ENCODE measurements around the gene ENOPH1. TPM values are rescaled to one million over a fixed set of nuclear protein-coding genes. Genes with fewer than 3 reads are reported as not detected.
"Not testable (repeated sequence)": the region's sequence is repeated elsewhere in the genome, so short reads cannot be mapped to it uniquely, and the experiment has no call there.

ENOPH1 gene
- total RNA-seq, 1 donor from 2014 or later, result 16.7 TPM

- H3K36me3 ChIP-seq (ENCODE audit: control insufficient read depth in 3 of 3, insufficient read depth in 3 of 3, low read length in 3 of 3), result no peaks in the 10 kb centered on the region
Observed at GRCh38 chr4:82398263-82398662, 32.1 kb upstream of the ENOPH1 start.

GRCh38 chr4:82401600-82401999 is 28.8 kb upstream of the ENOPH1 start:
- Histone ChIP-seq H3K36me3 (ENCODE audit: control insufficient read depth in 3 of 3, insufficient read depth in 3 of 3, low read length in 3 of 3) (no peaks in the 10 kb centered on the region), H3K4me3 (ENCODE audit: low read length in 3 of 3) (no peak overlapping the region), H3K4me1 (ENCODE audit: control insufficient read depth in 3 of 3, insufficient read depth in 3 of 3, low read length in 3 of 3) (no peaks in the 10 kb centered on the region), H3K9me3 (ENCODE audit: control insufficient read depth in 3 of 3, low read length in 3 of 3) (no peaks in the 10 kb centered on the region), H3K27ac (ENCODE audit: low read depth, low read length) (no peak overlapping the region), H3K9ac (ENCODE audit: low read depth in 1 of 3, low read length in 3 of 3) (no peak overlapping the region), H3K27me3 (ENCODE audit: control insufficient read depth in 3 of 3, insufficient read depth in 3 of 3, low read length in 3 of 3) (no peaks in the 10 kb centered on the region)

More at GRCh38 chr4:82398263-82398662, 32.1 kb upstream of the ENOPH1 start:
- no peak overlapping the region for H3K9ac ChIP-seq (ENCODE audit: low read depth in 1 of 3, low read length in 3 of 3)
- H3K27ac ChIP-seq (ENCODE audit: low read depth, low read length), result no peak overlapping the region
- no peak overlapping the region for H3K4me3 ChIP-seq (ENCODE audit: low read length in 3 of 3)
- no peaks in the 10 kb centered on the region for H3K27me3 ChIP-seq (ENCODE audit: control insufficient read depth in 3 of 3, insufficient read depth in 3 of 3, low read length in 3 of 3)
- H3K9me3 ChIP-seq (ENCODE audit: control insufficient read depth in 3 of 3, low read length in 3 of 3), result no peaks in the 10 kb centered on the region
- H3K4me1 ChIP-seq (ENCODE audit: control insufficient read depth in 3 of 3, insufficient read depth in 3 of 3, low read length in 3 of 3), result no peaks in the 10 kb centered on the region

- H3K9ac ChIP-seq (ENCODE audit: low read depth in 1 of 3, low read length in 3 of 3), result no peak overlapping the region
- H3K4me3 ChIP-seq (ENCODE audit: low read length in 3 of 3), result no peak overlapping the region
- H3K27ac ChIP-seq (ENCODE audit: low read depth, low read length), result no peak overlapping the region
- no peaks in the 10 kb centered on the region for H3K36me3 ChIP-seq (ENCODE audit: control insufficient read depth in 3 of 3, insufficient read depth in 3 of 3, low read length in 3 of 3)
- no peaks in the 10 kb centered on the region for H3K9me3 ChIP-seq (ENCODE audit: control insufficient read depth in 3 of 3, low read length in 3 of 3)
- no peaks in the 10 kb centered on the region for H3K27me3 ChIP-seq (ENCODE audit: control insufficient read depth in 3 of 3, insufficient read depth in 3 of 3, low read length in 3 of 3)
- H3K4me1 ChIP-seq (ENCODE audit: control insufficient read depth in 3 of 3, insufficient read depth in 3 of 3, low read length in 3 of 3), result no peaks in the 10 kb centered on the region
Observed at GRCh38 chr4:82402196-82402775, 28.1 kb upstream of the ENOPH1 start.

- Histone ChIP-seq H3K27ac (ENCODE audit: low read depth, low read length) (no peak overlapping the region), H3K9ac (ENCODE audit: low read depth in 1 of 3, low read length in 3 of 3) (no peak overlapping the region), H3K4me3 (ENCODE audit: low read length in 3 of 3) (no peak overlapping the region), H3K9me3 (ENCODE audit: control insufficient read depth in 3 of 3, low read length in 3 of 3) (no peaks in the 10 kb centered on the region), H3K27me3 (ENCODE audit: control insufficient read depth in 3 of 3, insufficient read depth in 3 of 3, low read length in 3 of 3) (no peaks in the 10 kb centered on the region), H3K4me1 (ENCODE audit: control insufficient read depth in 3 of 3, insufficient read depth in 3 of 3, low read length in 3 of 3) (no peaks in the 10 kb centered on the region), H3K36me3 (ENCODE audit: control insufficient read depth in 3 of 3, insufficient read depth in 3 of 3, low read length in 3 of 3) (no peaks in the 10 kb centered on the region)
Observed at GRCh38 chr4:82403725-82404124, 26.7 kb upstream of the ENOPH1 start.

GRCh38 chr4:82415061-82415460 is 15.3 kb upstream of the ENOPH1 start:
- H3K9ac ChIP-seq (ENCODE audit: low read depth in 1 of 3, low read length in 3 of 3); H3K9me3 ChIP-seq (ENCODE audit: control insufficient read depth in 3 of 3, low read length in 3 of 3); H3K4me1 ChIP-seq (ENCODE audit: control insufficient read depth in 3 of 3, insufficient read depth in 3 of 3, low read length in 3 of 3): not testable (repeated sequence)

GRCh38 chr4:82415922-82416365 is 14.4 kb upstream of the ENOPH1 start:
- no peaks in the 10 kb centered on the region for H3K36me3 ChIP-seq (ENCODE audit: control insufficient read depth in 3 of 3, insufficient read depth in 3 of 3, low read length in 3 of 3)
- H3K4me3 ChIP-seq (ENCODE audit: low read length in 3 of 3), result no peak overlapping the region
- H3K4me1 ChIP-seq (ENCODE audit: control insufficient read depth in 3 of 3, insufficient read depth in 3 of 3, low read length in 3 of 3), result no peaks in the 10 kb centered on the region
- H3K9ac ChIP-seq (ENCODE audit: low read depth in 1 of 3, low read length in 3 of 3), result no peak overlapping the region
- H3K9me3 ChIP-seq (ENCODE audit: control insufficient read depth in 3 of 3, low read length in 3 of 3), result no peaks in the 10 kb centered on the region
- H3K27ac ChIP-seq (ENCODE audit: low read depth, low read length), result no peak overlapping the region
- no peaks in the 10 kb centered on the region for H3K27me3 ChIP-seq (ENCODE audit: control insufficient read depth in 3 of 3, insufficient read depth in 3 of 3, low read length in 3 of 3)

More at GRCh38 chr4:82415061-82415460, 15.3 kb upstream of the ENOPH1 start:
- H3K36me3 ChIP-seq (ENCODE audit: control insufficient read depth in 3 of 3, insufficient read depth in 3 of 3, low read length in 3 of 3); H3K27ac ChIP-seq (ENCODE audit: low read depth, low read length); H3K4me3 ChIP-seq (ENCODE audit: low read length in 3 of 3); H3K27me3 ChIP-seq (ENCODE audit: control insufficient read depth in 3 of 3, insufficient read depth in 3 of 3, low read length in 3 of 3): not testable (repeated sequence)

- Histone ChIP-seq H3K4me1 (ENCODE audit: control insufficient read depth in 3 of 3, insufficient read depth in 3 of 3, low read length in 3 of 3) (peaks cover 0 to 3% (median 0%) of the 10 kb centered on the region in 3 donors), H3K9ac (ENCODE audit: low read depth in 1 of 3, low read length in 3 of 3) (no peak overlapping the region), H3K4me3 (ENCODE audit: low read length in 3 of 3) (no peak overlapping the region), H3K36me3 (ENCODE audit: control insufficient read depth in 3 of 3, insufficient read depth in 3 of 3, low read length in 3 of 3) (peaks cover 7 to 21% (median 15%) of the 10 kb centered on the region in 3 donors), H3K9me3 (ENCODE audit: control insufficient read depth in 3 of 3, low read length in 3 of 3) (no peaks in the 10 kb centered on the region), H3K27ac (ENCODE audit: low read depth, low read length) (no peak overlapping the region), H3K27me3 (ENCODE audit: control insufficient read depth in 3 of 3, insufficient read depth in 3 of 3, low read length in 3 of 3) (no peaks in the 10 kb centered on the region)
Observed at GRCh38 chr4:82419451-82419850, 10.9 kb upstream of the ENOPH1 start.

- Histone ChIP-seq H3K9me3 (ENCODE audit: control insufficient read depth in 3 of 3, low read length in 3 of 3) (no peaks in the 10 kb centered on the region), H3K4me3 (ENCODE audit: low read length in 3 of 3) (no peak overlapping the region), H3K4me1 (ENCODE audit: control insufficient read depth in 3 of 3, insufficient read depth in 3 of 3, low read length in 3 of 3) (peaks cover 6 to 7% (median 7%) of the 10 kb centered on the region in 3 donors), H3K36me3 (ENCODE audit: control insufficient read depth in 3 of 3, insufficient read depth in 3 of 3, low read length in 3 of 3) (peaks cover 21 to 45% (median 39%) of the 10 kb centered on the region in 3 donors), H3K27ac (ENCODE audit: low read depth, low read length) (no peak overlapping the region), H3K9ac (ENCODE audit: low read depth in 1 of 3, low read length in 3 of 3) (no peak overlapping the region), H3K27me3 (ENCODE audit: control insufficient read depth in 3 of 3, insufficient read depth in 3 of 3, low read length in 3 of 3) (no peaks in the 10 kb centered on the region)
Observed at GRCh38 chr4:82421796-82422560, 8.4 kb upstream of the ENOPH1 start.

GRCh38 chr4:82422616-82423015 is 7.8 kb upstream of the ENOPH1 start:
- no peak overlapping the region for H3K9ac ChIP-seq (ENCODE audit: low read depth in 1 of 3, low read length in 3 of 3)
- H3K4me1 ChIP-seq (ENCODE audit: control insufficient read depth in 3 of 3, insufficient read depth in 3 of 3, low read length in 3 of 3), result peaks cover 12 to 13% (median 12%) of the 10 kb centered on the region in 3 donors
- no peaks in the 10 kb centered on the region for H3K9me3 ChIP-seq (ENCODE audit: control insufficient read depth in 3 of 3, low read length in 3 of 3)
- no peak overlapping the region for H3K27ac ChIP-seq (ENCODE audit: low read depth, low read length)
- no peaks in the 10 kb centered on the region for H3K27me3 ChIP-seq (ENCODE audit: control insufficient read depth in 3 of 3, insufficient read depth in 3 of 3, low read length in 3 of 3)
- H3K4me3 ChIP-seq (ENCODE audit: low read length in 3 of 3), result no peak overlapping the region
- peaks cover 22 to 49% (median 42%) of the 10 kb centered on the region in 3 donors for H3K36me3 ChIP-seq (ENCODE audit: control insufficient read depth in 3 of 3, insufficient read depth in 3 of 3, low read length in 3 of 3)
